ENCODE data around the gene ENOX1.

The ENOX1 gene

GRCh38 chr13:43792076-43792881 is 5.5 kb upstream of the ENOX1 start:
- WGBS (ENCODE audit: extremely low coverage, insufficient coverage, low lambda C conversion rate), result no CpG with 5 or more reads among the region's 3 CpGs
- H3K79me2 ChIP-seq (ENCODE audit: control insufficient read depth, insufficient read depth, low read length), result no peaks in the 10 kb centered on the region
- no peak overlapping the region for H2BK120ac ChIP-seq (ENCODE audit: low read depth, low read length)

GRCh38 chr13:43787997-43788396 is 1.2 kb upstream of the ENOX1 start:
- no peaks in the 10 kb centered on the region for H3K79me2 ChIP-seq (ENCODE audit: control insufficient read depth, insufficient read depth, low read length)
- no peak overlapping the region for H2BK15ac ChIP-seq (replicated peaks; ENCODE audit: low read depth)
- H2AK5ac ChIP-seq (ENCODE audit: low read length), result no peak overlapping the region
- no CpG with 5 or more reads among the region's 2 CpGs for WGBS (ENCODE audit: extremely low coverage, insufficient coverage, low lambda C conversion rate)
- H3K4ac ChIP-seq (ENCODE audit: low read depth, low read length), result no peak overlapping the region
- no peaks in the 10 kb centered on the region for H3K36me3 ChIP-seq (ENCODE audit: control insufficient read depth, insufficient read depth, low read length)
- peaks cover 2% of the 10 kb centered on the region for H3K4me1 ChIP-seq (ENCODE audit: control insufficient read depth, low read depth, low read length)
- H3K23ac ChIP-seq (ENCODE audit: low read length), result no peak overlapping the region
- no peak overlapping the region for H3K9ac ChIP-seq (ENCODE audit: low read length)
- H3K4me2 ChIP-seq (ENCODE audit: low read length), result no peak overlapping the region
- H3K4me3 ChIP-seq (ENCODE audit: low read length), result no peak overlapping the region
- no peak overlapping the region for H2BK5ac ChIP-seq (ENCODE audit: low read length)
- H3K56ac ChIP-seq (ENCODE audit: low read length), result no peak overlapping the region
- no peak overlapping the region for H2BK120ac ChIP-seq (ENCODE audit: low read depth, low read length)
- H4K8ac ChIP-seq (ENCODE audit: low read depth, low read length), result no peak overlapping the region
- DNase-seq, result peak; percentile 72
- H4K5ac ChIP-seq (ENCODE audit: low read length), result no peak overlapping the region
- H3K79me1 ChIP-seq (ENCODE audit: low read length), result no peaks in the 10 kb centered on the region
- no peak overlapping the region for H3K18ac ChIP-seq (ENCODE audit: low read length)
- no peak overlapping the region for H3K27ac ChIP-seq (ENCODE audit: low read depth, low read length)
- H3K27me3 ChIP-seq (ENCODE audit: insufficient read depth, low read length, poor library complexity), result peaks cover 2% of the 10 kb centered on the region

More at GRCh38 chr13:43792076-43792881, 5.5 kb upstream of the ENOX1 start:
- no peak overlapping the region for H3K4ac ChIP-seq (ENCODE audit: low read depth, low read length)
- no peak overlapping the region for H4K8ac ChIP-seq (ENCODE audit: low read depth, low read length)
- H3K9ac ChIP-seq (ENCODE audit: low read length), result no peak overlapping the region
- H3K27ac ChIP-seq (ENCODE audit: low read depth, low read length), result no peak overlapping the region
- H3K18ac ChIP-seq (ENCODE audit: low read length), result no peak overlapping the region
- no peak overlapping the region for H3K4me3 ChIP-seq (ENCODE audit: low read length)
- peaks cover 2% of the 10 kb centered on the region for H3K27me3 ChIP-seq (ENCODE audit: insufficient read depth, low read length, poor library complexity)
- no peaks in the 10 kb centered on the region for H3K79me1 ChIP-seq (ENCODE audit: low read length)
- no peak overlapping the region for H3K23ac ChIP-seq (ENCODE audit: low read length)
- no peaks in the 10 kb centered on the region for H3K36me3 ChIP-seq (ENCODE audit: control insufficient read depth, insufficient read depth, low read length)
- DNase-seq, result no peak
- H2BK5ac ChIP-seq (ENCODE audit: low read length), result no peak overlapping the region
- H3K56ac ChIP-seq (ENCODE audit: low read length), result no peak overlapping the region
- no peak overlapping the region for H3K4me2 ChIP-seq (ENCODE audit: low read length)
- no peak overlapping the region for H2AK5ac ChIP-seq (ENCODE audit: low read length)
- no peaks in the 10 kb centered on the region for H3K4me1 ChIP-seq (ENCODE audit: control insufficient read depth, low read depth, low read length)
- no peak overlapping the region for H4K5ac ChIP-seq (ENCODE audit: low read length)
- no peak overlapping the region for H2BK15ac ChIP-seq (replicated peaks; ENCODE audit: low read depth)

- no peak overlapping the region for H3K18ac ChIP-seq (ENCODE audit: low read length)
- no peak overlapping the region for H2BK120ac ChIP-seq (ENCODE audit: low read depth, low read length)
- 100% methylated on average over 1 of the region's 9 CpGs for WGBS (ENCODE audit: extremely low coverage, insufficient coverage, low lambda C conversion rate)
- H3K4me1 ChIP-seq (ENCODE audit: control insufficient read depth, low read depth, low read length), result peaks cover 2% of the 10 kb centered on the region
- no peaks in the 10 kb centered on the region for H3K36me3 ChIP-seq (ENCODE audit: control insufficient read depth, insufficient read depth, low read length)
- DNase-seq, result peak; percentile 26
- peak overlapping the region; percentile 44 for H3K4me3 ChIP-seq (ENCODE audit: low read length)
- H3K27me3 ChIP-seq (ENCODE audit: insufficient read depth, low read length, poor library complexity), result peaks cover 2% of the 10 kb centered on the region
- peak overlapping the region; percentile 76 for H3K56ac ChIP-seq (ENCODE audit: low read length)
- H3K4me2 ChIP-seq (ENCODE audit: low read length), result peak overlapping the region; percentile 78
- H3K4ac ChIP-seq (ENCODE audit: low read depth, low read length), result no peak overlapping the region
- H3K79me1 ChIP-seq (ENCODE audit: low read length), result no peaks in the 10 kb centered on the region
- H3K23ac ChIP-seq (ENCODE audit: low read length), result no peak overlapping the region
- no peaks in the 10 kb centered on the region for H3K79me2 ChIP-seq (ENCODE audit: control insufficient read depth, insufficient read depth, low read length)
- H2BK15ac ChIP-seq (replicated peaks; ENCODE audit: low read depth), result no peak overlapping the region
- H3K27ac ChIP-seq (ENCODE audit: low read depth, low read length), result no peak overlapping the region
- no peak overlapping the region for H4K5ac ChIP-seq (ENCODE audit: low read length)
- no peak overlapping the region for H2AK5ac ChIP-seq (ENCODE audit: low read length)
- peak overlapping the region; percentile 52 for H3K9ac ChIP-seq (ENCODE audit: low read length)
- no peak overlapping the region for H4K8ac ChIP-seq (ENCODE audit: low read depth, low read length)
- H2BK5ac ChIP-seq (ENCODE audit: low read length), result no peak overlapping the region
Measured at GRCh38 chr13:43787518-43787891, 733 bp upstream of the ENOX1 start.

- Histone ChIP-seq H3K4me1 (ENCODE audit: control insufficient read depth, low read depth, low read length) (peaks cover 2% of the 10 kb centered on the region), H3K27ac (ENCODE audit: low read depth, low read length) (no peak overlapping the region), H3K4ac (ENCODE audit: low read depth, low read length) (no peak overlapping the region), H4K5ac (ENCODE audit: low read length) (no peak overlapping the region), H3K4me3 (ENCODE audit: low read length) (no peak overlapping the region), H2AK5ac (ENCODE audit: low read length) (no peak overlapping the region), H3K56ac (ENCODE audit: low read length) (peak overlapping the region; percentile 22), H4K8ac (ENCODE audit: low read depth, low read length) (no peak overlapping the region), H3K18ac (ENCODE audit: low read length) (no peak overlapping the region), H3K27me3 (ENCODE audit: insufficient read depth, low read length, poor library complexity) (peaks cover 2% of the 10 kb centered on the region), H2BK15ac (replicated peaks; ENCODE audit: low read depth) (no peak overlapping the region), H2BK120ac (ENCODE audit: low read depth, low read length) (no peak overlapping the region), H3K36me3 (ENCODE audit: control insufficient read depth, insufficient read depth, low read length) (no peaks in the 10 kb centered on the region), H3K79me2 (ENCODE audit: control insufficient read depth, insufficient read depth, low read length) (no peaks in the 10 kb centered on the region), H2BK5ac (ENCODE audit: low read length) (no peak overlapping the region), H3K4me2 (ENCODE audit: low read length) (peak overlapping the region; percentile 78), H3K9ac (ENCODE audit: low read length) (peak overlapping the region; percentile 26), H3K23ac (ENCODE audit: low read length) (no peak overlapping the region), H3K79me1 (ENCODE audit: low read length) (no peaks in the 10 kb centered on the region)
- no peak for DNase-seq
- no CpG with 5 or more reads among the region's 28 CpGs for WGBS (ENCODE audit: extremely low coverage, insufficient coverage, low lambda C conversion rate)
Measured at GRCh38 chr13:43786472-43786765, 353 bp downstream of the ENOX1 start.

GRCh38 chr13:43785650-43786471 is 911 bp downstream of the ENOX1 start:
- no peaks in the 10 kb centered on the region for H3K36me3 ChIP-seq (ENCODE audit: control insufficient read depth, insufficient read depth, low read length)
- peak overlapping the region; percentile 22 for H3K56ac ChIP-seq (ENCODE audit: low read length)
- peak overlapping the region; percentile 78 for H3K4me2 ChIP-seq (ENCODE audit: low read length)
- no peak overlapping the region for H3K18ac ChIP-seq (ENCODE audit: low read length)
- H3K79me2 ChIP-seq (ENCODE audit: control insufficient read depth, insufficient read depth, low read length), result no peaks in the 10 kb centered on the region
- H3K4me3 ChIP-seq (ENCODE audit: low read length), result peak overlapping the region; percentile 2
- no peak overlapping the region for H2AK5ac ChIP-seq (ENCODE audit: low read length)
- no peak overlapping the region for H4K8ac ChIP-seq (ENCODE audit: low read depth, low read length)
- H3K4me1 ChIP-seq (ENCODE audit: control insufficient read depth, low read depth, low read length), result peaks cover 2% of the 10 kb centered on the region
- peak; percentile 62 for DNase-seq
- H3K4ac ChIP-seq (ENCODE audit: low read depth, low read length), result no peak overlapping the region
- peaks cover 2% of the 10 kb centered on the region for H3K27me3 ChIP-seq (ENCODE audit: insufficient read depth, low read length, poor library complexity)
- no peak overlapping the region for H3K23ac ChIP-seq (ENCODE audit: low read length)
- no peak overlapping the region for H2BK120ac ChIP-seq (ENCODE audit: low read depth, low read length)
- H2BK15ac ChIP-seq (replicated peaks; ENCODE audit: low read depth), result no peak overlapping the region
- no peak overlapping the region for H2BK5ac ChIP-seq (ENCODE audit: low read length)
- no peak overlapping the region for H3K27ac ChIP-seq (ENCODE audit: low read depth, low read length)
- H3K79me1 ChIP-seq (ENCODE audit: low read length), result no peaks in the 10 kb centered on the region
- no CpG with 5 or more reads among the region's 76 CpGs for WGBS (ENCODE audit: extremely low coverage, insufficient coverage, low lambda C conversion rate)
- H3K9ac ChIP-seq (ENCODE audit: low read length), result peak overlapping the region; percentile 28
- no peak overlapping the region for H4K5ac ChIP-seq (ENCODE audit: low read length)

All from mesendoderm (in vitro differentiated cells).